LNCaP clone FGC (cell line): ENCODE measurements around the gene ARID1B.

Source experiments
- DNase-seq: peaks from one replicate; pipeline ENCODE4 v3.0.0-alpha.2; 2011; ENCODE audit warnings: low read depth
- H3K4me3 ChIP-seq: 2 replicates; pipeline ENCODE4 v1.5.1; 2011; ENCODE audit warnings: mild to moderate bottlenecking, low read depth, low read length, control low read depth
- CTCF ChIP-seq: IDR thresholded peaks from 2 replicates; pipeline ENCODE4 v1.5.1; 2012; ENCODE audit warnings: mild to moderate bottlenecking; ENCODE audit not compliant: control insufficient read depth, insufficient read depth; ENCODE audit errors: extremely low read depth

Gene ARID1B

GRCh38 chr6:157097255-157097955, 320.2 kb downstream of the ARID1B start:
- DNase-seq = no peak
- no peak for TF ChIP-seq CTCF
- no peak overlapping the region for H3K4me3 ChIP-seq

- H3K4me3 ChIP-seq = no peak overlapping the region
- no peak for DNase-seq
- TF ChIP-seq CTCF = no peak
Observed at GRCh38 chr6:157098999-157099398, 321.8 kb downstream of the ARID1B start.

GRCh38 chr6:157099912-157100593, 322.9 kb downstream of the ARID1B start:
- no peak for TF ChIP-seq CTCF
- H3K4me3 ChIP-seq = no peak overlapping the region
- no peak for DNase-seq

GRCh38 chr6:157101166-157101565, 324.0 kb downstream of the ARID1B start:
- TF ChIP-seq CTCF = no peak
- DNase-seq = no peak
- no peak overlapping the region for H3K4me3 ChIP-seq

- DNase-seq = no peak
- H3K4me3 ChIP-seq = no peak overlapping the region
- TF ChIP-seq CTCF = no peak
Observed at GRCh38 chr6:157104803-157105202, 327.6 kb downstream of the ARID1B start.

- no peak overlapping the region for H3K4me3 ChIP-seq
- TF ChIP-seq CTCF = no peak
- DNase-seq = no peak
Observed at GRCh38 chr6:157106487-157106886, 329.3 kb downstream of the ARID1B start.

GRCh38 chr6:157107571-157107914, 330.4 kb downstream of the ARID1B start:
- no peak for DNase-seq
- no peak overlapping the region for H3K4me3 ChIP-seq
- no peak for TF ChIP-seq CTCF
